PFSK-1 (cell line): Measurements from ENCODE around the gene PRDM12.

Experiments used
- FOXP2 ChIP-seq: optimal IDR thresholded peaks from 2 replicates; pipeline ENCODE3; 2011; ENCODE audit warnings: borderline replicate concordance, control low read depth, inconsistent platforms; ENCODE audit not compliant: insufficient read depth; ENCODE audit errors: extremely low read length, extremely low read depth
- POLR2AphosphoS5 ChIP-seq: IDR thresholded peaks from 2 replicates; pipeline ENCODE4 v1.6.1; 2012; ENCODE audit warnings: low read depth, mild to moderate bottlenecking, control low read depth, low read length, moderate library complexity
- REST ChIP-seq, 2 experiments: IDR thresholded peaks; 2 replicates each; pipeline versions ENCODE4 v1.6.1 to v1.8.0; 2011 to 2012; ENCODE audit warnings: low read depth in 2 of 2, low read length in 2 of 2, control low read depth in 1 of 2, inconsistent platforms in 1 of 2, mild to moderate bottlenecking in 1 of 2, moderate library complexity in 1 of 2; ENCODE audit not compliant: insufficient read depth in 1 of 2
- SIN3A ChIP-seq: IDR thresholded peaks from 2 replicates; pipeline ENCODE4 v1.6.1; 2012; ENCODE audit warnings: mild to moderate bottlenecking, low read length, moderate library complexity, borderline replicate concordance; ENCODE audit not compliant: insufficient read depth
- TAF1 ChIP-seq: IDR thresholded peaks from 2 replicates; pipeline ENCODE4 v1.6.1; 2012; ENCODE audit warnings: low read length, control low read depth, borderline replicate concordance; ENCODE audit not compliant: insufficient read depth

PRDM12 gene

GRCh38 chr9:130633336-130634190, 30.8 kb upstream of the PRDM12 start:
- TF ChIP-seq FOXP2, result no peak
- TF ChIP-seq SIN3A, result no peak
- no peak for TF ChIP-seq REST (IDR thresholded peaks at IDR 0.05; ENCODE audit: insufficient read depth in 1 of 2, low read depth in 2 of 2, low read length in 2 of 2)
- no peak for TF ChIP-seq POLR2AphosphoS5
- TF ChIP-seq TAF1, result no peak

GRCh38 chr9:130634191-130634768, 30.1 kb upstream of the PRDM12 start:
- TF ChIP-seq REST (IDR thresholded peaks at IDR 0.05; ENCODE audit: insufficient read depth in 1 of 2, low read depth in 2 of 2, low read length in 2 of 2), result no peak
- no peak for TF ChIP-seq SIN3A
- TF ChIP-seq POLR2AphosphoS5, result no peak
- TF ChIP-seq FOXP2, result no peak
- no peak for TF ChIP-seq TAF1

- TF ChIP-seq FOXP2 (no peak), SIN3A (no peak), TAF1 (no peak), REST (IDR thresholded peaks at IDR 0.05; ENCODE audit: insufficient read depth in 1 of 2, low read depth in 2 of 2, low read length in 2 of 2) (no peak), POLR2AphosphoS5 (no peak)
Measured at GRCh38 chr9:130634801-130635200, 29.6 kb upstream of the PRDM12 start.

GRCh38 chr9:130635306-130635705, 29.1 kb upstream of the PRDM12 start:
- TF ChIP-seq TAF1, result no peak
- TF ChIP-seq REST (IDR thresholded peaks at IDR 0.05; ENCODE audit: insufficient read depth in 1 of 2, low read depth in 2 of 2, low read length in 2 of 2), result no peak
- no peak for TF ChIP-seq FOXP2
- no peak for TF ChIP-seq SIN3A
